HG03066 (cell line): Measurements from ENCODE around the gene BACH2.
A peak's percentile ranks its signal among the peaks of the same experiment; 100 is the strongest.
"Not testable (repeated sequence)": the region's sequence is repeated elsewhere in the genome, so short reads cannot be mapped to it uniquely, and the experiment has no call there.

Experiments
- ATAC-seq: cut with Tn5 transposase; IDR thresholded peaks from one replicate; pipeline ENCODE4 v1.9.1; 2021; ENCODE audit warnings: low read depth; ENCODE audit not compliant: unreplicated experiment

BACH2 gene

DNA sequence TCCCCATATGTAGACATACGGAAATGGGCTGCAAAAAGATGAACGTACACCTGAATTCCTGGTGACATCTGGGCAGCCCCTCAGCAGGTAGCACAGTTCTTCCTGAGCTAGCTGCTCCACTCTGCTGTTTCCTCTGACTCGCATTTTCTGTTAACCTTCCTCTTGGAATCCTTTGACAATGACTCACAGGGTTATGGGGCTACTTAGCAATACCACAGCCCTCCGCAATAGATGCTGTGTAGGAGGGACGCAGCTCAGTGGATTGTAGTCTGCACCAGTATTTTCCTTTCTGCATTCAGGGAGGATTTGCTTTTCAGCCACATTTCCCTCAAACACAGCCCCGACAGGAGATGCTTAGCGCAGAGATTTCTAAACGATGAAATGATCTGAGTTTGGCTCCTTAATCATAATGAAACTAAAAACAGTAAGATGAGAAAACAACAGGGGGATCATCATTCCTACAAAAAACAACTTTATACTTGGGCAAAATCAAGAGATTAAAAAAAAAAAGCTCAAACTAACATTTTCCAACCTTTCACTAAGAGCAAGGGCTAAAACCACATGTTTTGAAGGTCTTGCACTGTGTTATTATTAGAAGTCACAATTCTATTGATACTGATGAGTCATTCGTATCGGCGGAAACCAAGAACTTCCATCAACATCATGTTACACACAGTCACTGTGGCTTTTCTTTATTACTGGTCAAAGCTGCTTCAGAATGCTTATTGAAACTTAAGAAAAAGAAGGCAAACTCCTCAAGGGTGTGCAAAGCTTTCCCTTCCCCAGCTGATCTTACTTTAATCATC, 12.2 kb downstream of the BACH2 start:
- peak; percentile 74 for ATAC-seq

DNA sequence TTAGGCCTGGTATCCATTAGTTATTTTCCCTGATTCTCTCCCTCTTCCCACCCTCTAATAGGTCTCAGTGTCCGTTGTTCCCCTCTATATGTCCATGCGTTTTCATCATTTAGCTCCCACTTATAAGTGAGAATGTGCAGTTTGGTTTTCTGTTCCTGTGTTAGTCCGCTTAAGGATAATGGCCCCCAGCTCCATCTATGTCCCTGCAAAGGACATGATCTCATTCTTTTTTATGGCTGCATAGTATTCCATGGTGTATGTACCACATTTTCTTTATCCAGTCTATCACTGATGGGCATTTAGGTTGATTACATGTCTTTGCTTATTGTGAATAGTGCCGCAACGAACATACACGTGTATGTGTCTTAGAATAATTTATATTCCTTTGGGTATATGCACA, 14.4 kb downstream of the BACH2 start:
- not testable (repeated sequence) for ATAC-seq

GRCh38 chr6:90278129-90278528, 18.5 kb downstream of the BACH2 start:
- no peak for ATAC-seq

- ATAC-seq, result no peak
Measured at GRCh38 chr6:90277302-90278011, 19.2 kb downstream of the BACH2 start.

DNA sequence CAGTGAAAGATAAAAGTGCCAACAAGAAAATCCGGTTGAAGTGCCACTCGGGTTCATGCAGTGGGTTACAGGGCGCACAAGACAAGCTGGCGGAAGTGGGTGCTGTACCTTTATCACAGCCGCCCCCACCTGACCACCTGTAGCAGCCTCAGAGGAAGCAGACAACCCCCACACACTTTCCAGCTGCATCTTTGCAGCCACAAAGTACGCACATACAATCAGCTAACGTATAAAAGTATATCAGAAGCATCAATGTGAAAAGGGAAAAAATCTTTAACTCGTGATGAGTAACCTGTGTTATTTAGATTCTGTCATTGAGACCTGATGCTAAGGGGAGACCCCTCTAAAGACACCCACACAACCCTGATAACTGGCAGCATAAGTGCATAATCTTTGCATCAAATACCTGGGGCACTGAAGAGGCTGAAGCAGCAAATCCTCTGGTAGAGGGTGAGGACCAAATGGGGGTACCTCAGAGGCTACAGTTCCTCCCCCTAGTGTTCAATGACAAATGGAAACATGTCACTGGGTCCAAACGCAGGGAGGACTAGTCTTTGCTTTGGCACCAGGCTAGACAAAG, 22.1 kb downstream of the BACH2 start:
- no peak for ATAC-seq

DNA sequence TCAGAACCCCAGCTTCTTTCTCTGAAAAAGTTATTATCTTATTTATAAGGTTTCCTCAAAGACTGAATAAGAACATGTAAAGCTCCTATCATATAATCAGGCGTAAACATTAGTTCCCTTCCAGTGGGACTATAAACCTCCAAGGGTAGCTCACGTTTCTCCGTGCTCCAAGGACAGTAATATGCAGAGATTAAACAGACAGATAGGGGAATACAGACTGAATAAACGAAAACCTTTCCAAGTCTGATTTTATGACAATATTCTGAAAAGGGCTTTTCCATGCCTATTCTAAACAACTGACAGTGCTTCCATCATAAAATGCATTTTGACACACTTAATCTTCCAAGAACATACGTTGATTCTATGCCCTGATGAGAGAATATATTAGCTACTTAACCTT, 22.8 kb downstream of the BACH2 start:
- no peak for ATAC-seq

- no peak for ATAC-seq
Measured at GRCh38 chr6:90272895-90273294, 23.7 kb downstream of the BACH2 start.

GRCh38 chr6:90271831-90272230, 24.8 kb downstream of the BACH2 start:
- ATAC-seq, result no peak

DNA sequence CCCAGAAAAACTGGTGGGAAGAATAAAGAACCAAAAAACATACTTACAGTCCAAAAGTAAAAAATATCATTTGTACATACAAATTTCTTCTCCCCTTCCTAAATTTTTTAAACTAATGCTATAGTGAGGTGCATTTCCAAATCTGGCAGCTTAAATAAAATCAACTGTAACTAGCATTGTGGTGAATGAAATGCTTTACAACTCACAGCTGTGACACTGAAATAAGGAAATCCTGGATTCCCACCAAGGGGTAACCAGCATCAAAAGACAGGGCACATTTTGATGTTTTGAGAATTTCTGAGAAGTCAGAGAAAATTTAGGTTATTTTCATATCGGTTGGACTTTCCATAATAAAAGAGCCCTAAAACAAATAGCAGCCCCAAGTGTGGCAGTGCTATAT, 27.3 kb downstream of the BACH2 start:
- no peak for ATAC-seq

DNA sequence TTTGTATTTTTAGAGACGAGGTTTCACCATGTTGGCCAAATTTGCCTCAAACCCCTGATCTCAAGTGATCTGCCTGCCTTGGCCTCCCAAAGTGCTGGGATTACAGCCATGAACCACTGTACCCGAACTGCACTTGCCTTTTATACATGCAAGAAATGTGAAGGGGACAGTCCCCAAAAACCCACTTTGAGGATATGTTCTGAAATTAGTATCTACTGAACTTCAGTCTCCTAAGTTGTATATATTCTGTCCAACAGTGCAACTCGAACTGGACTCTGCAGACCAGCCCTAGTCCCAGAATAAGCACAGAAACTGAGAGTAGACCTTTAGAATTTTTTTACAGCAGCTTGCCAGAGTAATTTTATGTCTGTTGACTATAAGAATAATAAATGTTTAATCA, 28.5 kb downstream of the BACH2 start:
- ATAC-seq, result no peak

DNA sequence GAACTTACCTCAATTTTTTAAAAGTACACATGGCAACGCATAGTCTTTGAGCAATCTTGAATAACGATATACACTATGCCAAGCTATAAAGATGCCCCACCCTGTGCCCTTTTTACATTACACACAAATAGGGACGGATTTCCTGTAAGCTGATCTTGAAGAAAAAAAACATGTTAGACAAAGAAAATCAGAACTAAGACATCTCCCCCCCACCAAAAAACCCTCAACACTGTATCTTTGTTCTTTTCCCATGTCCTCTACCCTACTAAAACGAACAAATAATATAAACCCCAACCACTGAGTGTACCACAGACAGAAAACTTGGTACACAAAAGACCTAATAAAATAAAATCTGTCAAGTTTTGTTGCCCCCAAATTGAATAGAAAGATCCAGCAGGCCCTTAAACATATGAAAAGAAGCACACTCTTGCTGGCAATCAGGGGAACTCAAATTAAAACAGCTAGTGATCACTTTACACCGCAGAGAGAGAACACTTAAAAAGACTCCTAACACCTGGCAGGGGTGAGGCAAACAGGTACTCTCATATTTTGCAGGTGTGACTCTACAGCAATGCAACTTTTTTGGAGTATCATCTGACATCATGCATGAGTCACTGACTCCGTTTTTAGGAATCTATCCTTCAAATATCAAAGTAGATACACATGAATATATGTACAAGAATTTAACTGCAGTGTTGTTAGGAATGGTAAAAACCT, 29.6 kb downstream of the BACH2 start:
- no peak for ATAC-seq

DNA sequence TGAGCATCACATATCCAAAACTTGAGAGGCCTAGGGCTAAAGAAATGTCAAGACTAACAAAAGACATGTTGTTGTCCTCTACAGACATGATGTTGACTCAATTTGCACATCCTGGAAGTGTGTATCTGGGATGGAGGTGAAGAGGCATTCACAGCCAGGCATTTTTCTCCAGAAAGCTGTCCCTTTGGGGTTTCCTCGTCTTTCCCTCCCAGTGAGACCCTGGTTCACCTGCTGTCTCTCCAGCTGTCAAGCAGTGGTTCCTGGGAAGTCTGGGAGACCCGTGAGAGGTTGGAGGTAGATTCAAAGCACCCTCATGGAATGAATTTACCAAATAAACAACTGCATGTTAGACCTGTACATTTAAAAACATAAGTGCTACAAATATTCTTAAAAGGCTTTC, 32.1 kb downstream of the BACH2 start:
- ATAC-seq, result no peak

- ATAC-seq, result no peak
Measured at GRCh38 chr6:90263633-90264032, 33.0 kb downstream of the BACH2 start.

GRCh38 chr6:90261801-90262200, 34.8 kb downstream of the BACH2 start:
- no peak for ATAC-seq

GRCh38 chr6:90257486-90257738, 39.2 kb downstream of the BACH2 start:
- ATAC-seq, result no peak

DNA sequence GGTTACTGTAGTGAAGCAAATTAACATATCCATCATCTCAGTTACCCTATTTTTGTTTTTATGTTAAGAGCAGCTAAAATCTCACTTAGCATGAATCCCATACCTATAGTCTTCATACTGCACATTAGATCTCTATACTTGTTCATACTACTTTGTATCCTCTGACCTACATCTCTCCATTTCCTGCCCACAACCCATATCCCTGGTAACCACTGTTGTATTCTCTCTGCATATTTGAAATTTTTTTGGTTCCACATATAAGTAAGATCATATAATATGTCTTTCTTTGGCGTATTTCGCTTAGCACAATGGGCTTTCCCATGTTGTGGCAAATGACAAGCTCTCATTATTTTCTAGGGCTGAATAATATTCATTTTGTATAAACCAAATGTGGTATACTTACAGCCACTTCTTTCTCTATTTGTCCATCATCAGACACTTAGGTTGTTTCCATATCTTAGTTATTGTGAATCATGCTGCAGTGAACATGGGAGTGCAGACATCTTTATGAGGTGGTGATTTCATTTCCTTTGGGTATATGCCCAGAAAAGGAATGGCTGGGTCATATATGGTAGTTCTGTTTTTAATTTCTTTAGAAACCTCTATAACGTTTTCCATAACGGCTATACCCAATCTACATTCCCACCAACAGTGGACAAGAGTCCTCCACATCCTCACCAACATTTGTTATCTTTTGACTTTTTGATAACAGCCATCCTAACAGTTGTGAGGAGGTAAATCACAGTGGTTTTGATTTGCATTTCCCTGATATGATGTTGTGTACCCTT, 39.8 kb downstream of the BACH2 start:
- no peak for ATAC-seq

- ATAC-seq, result no peak
Measured at GRCh38 chr6:90253631-90254030, 43.0 kb downstream of the BACH2 start.

GRCh38 chr6:90251295-90251992, 45.2 kb downstream of the BACH2 start:
- peak; percentile 95 for ATAC-seq

GRCh38 chr6:90250405-90250804, 46.2 kb downstream of the BACH2 start:
- no peak for ATAC-seq

GRCh38 chr6:90249458-90249857, 47.2 kb downstream of the BACH2 start:
- ATAC-seq, result no peak
